IPS-20b (cell line): Measurements from ENCODE around the gene PF4V1.

ENCODE experiments used
- H3K27ac ChIP-seq: one replicate; pipeline ENCODE4 v1.5.1; 2013; ENCODE audit warnings: low read length
- H3K27me3 ChIP-seq: 2 replicates; pipeline ENCODE4 v1.6.1; 2013; ENCODE audit warnings: mild to moderate bottlenecking, low read length, inconsistent platforms; ENCODE audit not compliant: insufficient read depth
- H3K36me3 ChIP-seq: 2 replicates; pipeline ENCODE4 v1.6.1; 2013; ENCODE audit warnings: low read depth, mild to moderate bottlenecking, inconsistent platforms, low read length, moderate library complexity; ENCODE audit not compliant: insufficient read depth
- H3K4me1 ChIP-seq: 2 replicates; pipeline ENCODE4 v1.6.1; 2013; ENCODE audit warnings: mild to moderate bottlenecking, control low read depth, inconsistent platforms, low read length, moderate library complexity; ENCODE audit not compliant: insufficient read depth
- H3K4me3 ChIP-seq: 2 replicates; pipeline ENCODE4 v1.5.1; 2013; ENCODE audit warnings: mild to moderate bottlenecking, low read length, inconsistent platforms
- H3K9ac ChIP-seq: 2 replicates; pipeline ENCODE4 v1.6.1; 2013; ENCODE audit warnings: low read depth, mild to moderate bottlenecking, inconsistent platforms, low read length, moderate library complexity
- H3K9me3 ChIP-seq: 2 replicates; pipeline ENCODE4 v1.6.1; 2013; ENCODE audit warnings: mild to moderate bottlenecking, low read depth, low read length, inconsistent platforms; ENCODE audit not compliant: insufficient read depth

The PF4V1 gene

GRCh38 chr4:73872316-73873108 is 19.4 kb downstream of the PF4V1 start:
- no peak overlapping the region for H3K9ac ChIP-seq
- H3K4me3 ChIP-seq = no peak overlapping the region
- H3K27ac ChIP-seq = no peak overlapping the region

GRCh38 chr4:73874386-73874785 is 21.3 kb downstream of the PF4V1 start:
- H3K27me3 ChIP-seq = peaks cover 16% of the 10 kb centered on the region
- H3K27ac ChIP-seq = no peak overlapping the region
- H3K9me3 ChIP-seq = no peaks in the 10 kb centered on the region
- H3K4me1 ChIP-seq = peaks cover 6% of the 10 kb centered on the region; the same call in 1 of the 2 replicates
- no peak overlapping the region for H3K4me3 ChIP-seq
- no peaks in the 10 kb centered on the region for H3K36me3 ChIP-seq
- no peak overlapping the region for H3K9ac ChIP-seq

More at GRCh38 chr4:73872316-73873108, 19.4 kb downstream of the PF4V1 start:
- no peaks in the 10 kb centered on the region for H3K36me3 ChIP-seq
- H3K9me3 ChIP-seq = no peaks in the 10 kb centered on the region
- peaks cover 33% of the 10 kb centered on the region for H3K27me3 ChIP-seq
- peaks cover 6% of the 10 kb centered on the region; the same call in 1 of the 2 replicates for H3K4me1 ChIP-seq

- no peak overlapping the region for H3K9ac ChIP-seq
- no peaks in the 10 kb centered on the region for H3K4me1 ChIP-seq
- H3K27ac ChIP-seq = no peak overlapping the region
- peaks cover 6% of the 10 kb centered on the region for H3K27me3 ChIP-seq
- H3K36me3 ChIP-seq = no peaks in the 10 kb centered on the region
- no peaks in the 10 kb centered on the region for H3K9me3 ChIP-seq
- H3K4me3 ChIP-seq = no peak overlapping the region
These were observed 22.3 kb downstream of the PF4V1 start for GRCh38 chr4:73875401-73875800.

- Histone ChIP-seq H3K27me3 (no peaks in the 10 kb centered on the region), H3K27ac (no peak overlapping the region), H3K4me1 (no peaks in the 10 kb centered on the region), H3K9ac (no peak overlapping the region), H3K36me3 (no peaks in the 10 kb centered on the region), H3K9me3 (no peaks in the 10 kb centered on the region), H3K4me3 (no peak overlapping the region)
These were observed 30.2 kb downstream of the PF4V1 start for GRCh38 chr4:73883306-73883705.

- Histone ChIP-seq H3K27me3 (no peaks in the 10 kb centered on the region), H3K36me3 (no peaks in the 10 kb centered on the region), H3K9me3 (no peaks in the 10 kb centered on the region), H3K4me1 (no peaks in the 10 kb centered on the region), H3K4me3 (no peak overlapping the region), H3K9ac (no peak overlapping the region), H3K27ac (no peak overlapping the region)
These were observed 32.6 kb downstream of the PF4V1 start for GRCh38 chr4:73885574-73886267.

GRCh38 chr4:73891326-73891725 is 38.2 kb downstream of the PF4V1 start:
- H3K9me3 ChIP-seq = no peaks in the 10 kb centered on the region
- no peak overlapping the region for H3K27ac ChIP-seq

GRCh38 chr4:73891739-73892405 is 38.8 kb downstream of the PF4V1 start:
- no peak overlapping the region for H3K9ac ChIP-seq
- no peaks in the 10 kb centered on the region for H3K4me1 ChIP-seq
- no peaks in the 10 kb centered on the region for H3K27me3 ChIP-seq
- no peak overlapping the region for H3K27ac ChIP-seq
- H3K4me3 ChIP-seq = no peak overlapping the region
- no peaks in the 10 kb centered on the region for H3K9me3 ChIP-seq
- H3K36me3 ChIP-seq = no peaks in the 10 kb centered on the region

More at GRCh38 chr4:73891326-73891725, 38.2 kb downstream of the PF4V1 start:
- Histone ChIP-seq H3K4me3 (no peak overlapping the region), H3K4me1 (no peaks in the 10 kb centered on the region), H3K9ac (no peak overlapping the region), H3K27me3 (no peaks in the 10 kb centered on the region), H3K36me3 (no peaks in the 10 kb centered on the region)

GRCh38 chr4:73892966-73893365 is 39.9 kb downstream of the PF4V1 start:
- no peak overlapping the region for H3K9ac ChIP-seq
- no peaks in the 10 kb centered on the region for H3K36me3 ChIP-seq
- no peaks in the 10 kb centered on the region for H3K27me3 ChIP-seq
- H3K27ac ChIP-seq = no peak overlapping the region
- H3K4me1 ChIP-seq = no peaks in the 10 kb centered on the region
- H3K9me3 ChIP-seq = no peaks in the 10 kb centered on the region
- H3K4me3 ChIP-seq = no peak overlapping the region

GRCh38 chr4:73894001-73894400 is 40.9 kb downstream of the PF4V1 start:
- no peak overlapping the region for H3K9ac ChIP-seq
- no peaks in the 10 kb centered on the region for H3K9me3 ChIP-seq
- H3K4me1 ChIP-seq = no peaks in the 10 kb centered on the region
- H3K27me3 ChIP-seq = no peaks in the 10 kb centered on the region
- H3K27ac ChIP-seq = no peak overlapping the region
- no peak overlapping the region for H3K4me3 ChIP-seq
- no peaks in the 10 kb centered on the region for H3K36me3 ChIP-seq

- no peaks in the 10 kb centered on the region for H3K9me3 ChIP-seq
- H3K9ac ChIP-seq = no peak overlapping the region
- H3K27ac ChIP-seq = no peak overlapping the region
- H3K36me3 ChIP-seq = no peaks in the 10 kb centered on the region
- no peaks in the 10 kb centered on the region for H3K4me1 ChIP-seq
- no peak overlapping the region for H3K4me3 ChIP-seq
- H3K27me3 ChIP-seq = no peaks in the 10 kb centered on the region
These were observed 42.4 kb downstream of the PF4V1 start for GRCh38 chr4:73895201-73896175.

GRCh38 chr4:73896416-73896815 is 43.3 kb downstream of the PF4V1 start:
- no peaks in the 10 kb centered on the region for H3K36me3 ChIP-seq
- no peaks in the 10 kb centered on the region for H3K4me1 ChIP-seq
- H3K4me3 ChIP-seq = no peak overlapping the region
- no peak overlapping the region for H3K9ac ChIP-seq
- no peaks in the 10 kb centered on the region for H3K9me3 ChIP-seq
- H3K27me3 ChIP-seq = no peaks in the 10 kb centered on the region
- H3K27ac ChIP-seq = no peak overlapping the region
